ENCODE measurements around the gene HMOX1. TPM values are rescaled to one million over a fixed set of nuclear protein-coding genes. Genes with fewer than 3 reads are reported as not detected.

The HMOX1 gene
- total RNA-seq, 2 donors from 2014 or later, result 1.9 to 11.1 TPM

DNA sequence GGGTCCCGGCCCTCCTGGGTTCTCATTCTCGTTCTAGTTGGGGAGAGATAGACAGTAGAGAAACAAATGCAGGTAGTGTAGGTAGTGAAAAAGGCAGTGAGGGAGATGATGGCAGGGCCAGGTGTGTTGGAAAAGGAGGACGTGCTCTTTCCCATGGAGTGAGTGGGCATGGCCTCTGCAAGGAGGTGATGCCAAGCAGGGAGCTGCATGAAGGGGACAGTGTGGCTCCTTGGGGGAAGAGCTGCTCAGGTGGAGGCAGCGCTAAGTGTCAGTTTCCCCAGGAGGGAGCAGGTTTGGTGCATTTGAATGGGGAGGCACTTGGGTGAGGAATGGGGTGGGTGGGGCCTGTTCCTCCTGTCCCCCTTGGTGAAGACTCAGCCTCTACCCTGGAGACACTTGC, 41.2 kb downstream of the HMOX1 start:
- TF ChIP-seq, protein P1, sequence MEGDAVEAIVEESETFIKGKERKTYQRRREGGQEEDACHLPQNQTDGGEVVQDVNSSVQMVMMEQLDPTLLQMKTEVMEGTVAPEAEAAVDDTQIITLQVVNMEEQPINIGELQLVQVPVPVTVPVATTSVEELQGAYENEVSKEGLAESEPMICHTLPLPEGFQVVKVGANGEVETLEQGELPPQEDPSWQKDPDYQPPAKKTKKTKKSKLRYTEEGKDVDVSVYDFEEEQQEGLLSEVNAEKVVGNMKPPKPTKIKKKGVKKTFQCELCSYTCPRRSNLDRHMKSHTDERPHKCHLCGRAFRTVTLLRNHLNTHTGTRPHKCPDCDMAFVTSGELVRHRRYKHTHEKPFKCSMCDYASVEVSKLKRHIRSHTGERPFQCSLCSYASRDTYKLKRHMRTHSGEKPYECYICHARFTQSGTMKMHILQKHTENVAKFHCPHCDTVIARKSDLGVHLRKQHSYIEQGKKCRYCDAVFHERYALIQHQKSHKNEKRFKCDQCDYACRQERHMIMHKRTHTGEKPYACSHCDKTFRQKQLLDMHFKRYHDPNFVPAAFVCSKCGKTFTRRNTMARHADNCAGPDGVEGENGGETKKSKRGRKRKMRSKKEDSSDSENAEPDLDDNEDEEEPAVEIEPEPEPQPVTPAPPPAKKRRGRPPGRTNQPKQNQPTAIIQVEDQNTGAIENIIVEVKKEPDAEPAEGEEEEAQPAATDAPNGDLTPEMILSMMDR (IDR thresholded peaks at IDR 0.05), result no peak
- Histone ChIP-seq H3K9me3 (no peaks in the 10 kb centered on the region), H3K36me3 (peaks cover 50% of the 10 kb centered on the region), H3K27me3 (no peaks in the 10 kb centered on the region), H3K4me3 (no peak overlapping the region), H3K27ac (no peak overlapping the region), H3K4me1 (no peaks in the 10 kb centered on the region)
- DNase-seq (ENCODE audit: low spot score), result no peak

DNA sequence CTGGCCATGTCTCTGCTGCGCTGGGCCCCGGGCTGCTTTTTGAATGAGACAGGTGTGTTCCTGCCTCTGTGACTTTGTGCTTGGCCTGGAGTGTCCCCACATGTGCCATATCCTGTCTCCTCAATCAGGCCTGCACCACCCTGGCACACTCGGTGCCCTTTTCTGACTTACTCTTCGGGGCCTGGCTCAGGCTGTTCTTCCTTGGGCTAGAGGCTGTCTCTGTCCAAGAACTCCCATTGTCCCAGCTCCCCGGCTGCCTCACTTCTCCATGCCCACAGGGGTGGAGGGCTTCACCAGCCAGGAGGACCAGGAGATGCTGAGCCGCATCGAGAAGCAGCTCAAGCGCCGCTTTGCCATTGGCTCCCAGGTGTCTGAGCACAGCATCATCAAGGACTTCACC, 42.0 kb downstream of the HMOX1 start:
- TF ChIP-seq, protein P1 (IDR thresholded peaks at IDR 0.05), result no peak
- Histone ChIP-seq H3K27ac (no peak overlapping the region), H3K4me1 (no peaks in the 10 kb centered on the region), H3K9me3 (no peaks in the 10 kb centered on the region), H3K27me3 (no peaks in the 10 kb centered on the region), H3K4me3 (no peak overlapping the region), H3K36me3 (peaks cover 42% of the 10 kb centered on the region)
- no peak for DNase-seq (ENCODE audit: low spot score)

DNA sequence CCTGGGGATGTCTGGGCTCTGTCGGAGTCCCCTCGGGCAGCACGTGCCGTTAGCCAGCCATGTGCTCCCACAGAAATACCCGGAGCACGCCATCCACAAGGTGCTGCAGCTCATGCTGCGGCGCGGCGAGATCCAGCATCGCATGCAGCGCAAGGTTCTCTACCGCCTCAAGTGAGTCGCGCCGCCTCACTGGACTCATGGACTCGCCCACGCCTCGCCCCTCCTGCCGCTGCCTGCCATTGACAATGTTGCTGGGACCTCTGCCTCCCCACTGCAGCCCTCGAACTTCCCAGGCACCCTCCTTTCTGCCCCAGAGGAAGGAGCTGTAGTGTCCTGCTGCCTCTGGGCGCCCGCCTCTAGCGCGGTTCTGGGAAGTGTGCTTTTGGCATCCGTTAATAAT, 43.2 kb downstream of the HMOX1 start:
- Histone ChIP-seq H3K9me3 (no peaks in the 10 kb centered on the region), H3K4me1 (no peaks in the 10 kb centered on the region), H3K4me3 (no peak overlapping the region), H3K27ac (no peak overlapping the region), H3K27me3 (no peaks in the 10 kb centered on the region), H3K36me3 (peaks cover 38% of the 10 kb centered on the region)
- TF ChIP-seq, protein P1 (IDR thresholded peaks at IDR 0.05), result no peak
- DNase-seq (ENCODE audit: low spot score), result no peak

DNA sequence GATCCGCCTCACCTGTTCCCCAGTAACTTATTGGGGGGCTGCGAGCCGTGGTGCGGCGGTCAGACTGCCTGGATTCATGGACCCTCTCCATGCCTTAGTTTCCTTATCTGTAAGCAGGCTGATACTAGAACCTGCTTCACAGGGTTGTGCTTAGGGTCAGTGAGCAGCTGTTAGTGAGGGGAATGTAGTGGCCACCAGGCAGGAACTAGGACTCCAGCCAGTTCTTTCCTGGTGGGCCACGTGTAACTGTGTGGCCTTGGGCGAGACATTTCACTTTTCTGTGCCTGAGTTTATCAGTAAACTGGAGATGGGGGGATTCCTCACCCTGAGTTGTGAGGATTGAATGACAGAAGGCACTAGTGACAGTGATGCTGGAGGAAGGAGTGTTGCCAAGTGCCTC, 43.9 kb downstream of the HMOX1 start:
- DNase-seq (ENCODE audit: low spot score), result no peak
- Histone ChIP-seq H3K4me3 (no peak overlapping the region), H3K36me3 (peaks cover 36% of the 10 kb centered on the region), H3K9me3 (no peaks in the 10 kb centered on the region), H3K27me3 (no peaks in the 10 kb centered on the region), H3K27ac (no peak overlapping the region), H3K4me1 (no peaks in the 10 kb centered on the region)
- TF ChIP-seq, protein P1 (IDR thresholded peaks at IDR 0.05), result no peak

DNA sequence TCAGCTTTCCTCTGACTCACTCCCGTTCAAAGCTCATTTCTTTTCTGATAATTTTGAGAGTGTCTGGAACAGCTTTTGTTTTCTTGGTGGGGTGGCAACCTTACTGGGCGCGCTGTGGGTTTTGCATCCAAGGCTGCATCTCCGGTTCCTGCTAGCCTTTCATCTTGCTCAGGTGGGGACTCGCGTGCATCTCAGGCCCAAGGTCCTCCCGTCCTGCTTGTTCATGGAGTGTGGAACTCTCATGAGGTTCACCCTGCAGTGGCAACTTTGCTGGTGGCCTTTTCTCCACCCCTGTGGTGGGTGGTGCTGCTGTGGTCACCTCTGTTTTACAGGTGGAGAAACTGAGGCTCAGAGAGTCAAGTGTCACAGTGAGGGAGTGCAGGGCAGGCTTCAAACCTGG, 44.6 kb downstream of the HMOX1 start:
- no peaks in the 10 kb centered on the region for H3K4me1 ChIP-seq
- DNase-seq (ENCODE audit: low spot score), result no peak
- peaks cover 29% of the 10 kb centered on the region for H3K36me3 ChIP-seq
- TF ChIP-seq, protein P1 (IDR thresholded peaks at IDR 0.05), result no peak
- no peaks in the 10 kb centered on the region for H3K27me3 ChIP-seq
- no peak overlapping the region for H3K4me3 ChIP-seq
- H3K9me3 ChIP-seq, result no peaks in the 10 kb centered on the region
- no peak overlapping the region for H3K27ac ChIP-seq

DNA sequence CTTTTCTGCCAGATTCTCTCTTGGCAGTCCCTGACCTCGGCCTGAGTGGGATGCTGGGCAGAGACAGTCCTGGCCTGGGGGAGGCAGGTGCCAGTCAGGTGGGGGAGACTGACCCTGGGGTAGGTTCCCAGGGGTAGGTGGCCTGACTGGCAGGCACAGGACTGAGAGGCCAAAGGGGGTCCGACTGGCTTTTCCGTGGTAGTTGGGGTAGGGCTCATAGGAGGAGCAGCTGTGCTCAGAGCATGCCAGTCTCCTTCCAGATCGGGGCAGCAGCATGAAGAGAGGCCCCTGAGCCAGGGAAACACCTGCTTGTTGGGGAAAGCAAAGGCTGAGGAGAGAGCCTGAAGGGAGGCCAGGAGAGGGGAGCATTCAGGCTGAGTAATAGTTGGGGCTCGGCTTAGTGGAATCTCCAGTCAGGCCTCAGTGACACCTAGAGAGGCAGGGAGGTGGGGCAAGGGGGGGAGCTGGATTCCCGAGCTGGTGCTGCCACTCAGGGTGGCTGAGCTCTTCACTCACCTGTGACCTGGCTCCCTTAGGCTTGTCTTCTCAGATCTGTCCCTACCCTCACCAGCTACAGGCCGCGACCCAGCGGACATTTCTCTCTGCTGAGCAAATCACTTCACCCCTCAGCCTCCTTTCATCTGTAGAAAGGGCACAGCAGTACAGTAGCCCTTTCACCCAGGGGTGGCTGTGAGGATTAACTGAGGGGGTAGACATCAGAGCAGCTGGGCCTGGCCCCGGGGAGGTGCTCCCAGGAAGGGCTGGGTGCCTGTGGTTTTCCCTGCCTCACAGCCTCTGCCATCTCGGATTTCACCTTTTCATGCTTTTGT, 45.3 kb downstream of the HMOX1 start:
- Histone ChIP-seq H3K4me3 (no peak overlapping the region), H3K9me3 (no peaks in the 10 kb centered on the region), H3K27me3 (no peaks in the 10 kb centered on the region), H3K36me3 (peaks cover 25% of the 10 kb centered on the region), H3K4me1 (peaks cover 0 to 3% of the 10 kb centered on the region in 2 donors), H3K27ac (no peak overlapping the region)
- TF ChIP-seq, protein P1 (IDR thresholded peaks at IDR 0.05), result no peak
- DNase-seq (ENCODE audit: low spot score), result no peak
